Heart left ventricle (tissue), 13 donors: Measurements from ENCODE around the gene PCIF1.

Source experiments
- POLR2A ChIP-seq, 2 donors: fragments of 450-650 bp; IDR thresholded peaks; one replicate each; pipeline ENCODE4 v1.6.1; 2017; ENCODE audit warnings: antibody characterized with exemption in 2 of 2, mild to moderate bottlenecking in 2 of 2, moderate library complexity in 2 of 2
- TF ChIP-seq, protein P1 (sequence below), 12 donors: fragments of 200-600 bp; sonication (generic) in 4 of 12; IDR thresholded peaks; one replicate each; pipeline versions ENCODE4 v1.5.0 to v1.8.0; 2018 to 2022; ENCODE audit warnings: antibody characterized with exemption in 12 of 12, mild to moderate bottlenecking in 5 of 12
- donor health status: ischemic (EF 13 %, LVEDD 7.1; RV severe dilation, severe dysfunction).
- donor health status: DM: no; HTN: yes; CAD: no.
- donor health status: DM: no; HTN: no; CAD: no.
- donor health status: ischemic (EF 25% LVEDD 6.9; RV normal size, moderate dysfunction).
- donor health status: ischemic (EF 25% LVEDD 5.7; RV mildly dilated, moderate dysfunction).
- donor health status: ischemic (EF 35%, LVEDD 5.7; RV mildly dilated, moderate dysfunction).
- donor health status: nonischemic (EF 11% LVEDD 7.7; RV severe dilation, severe dysfunction).
- donor health status: DM: yes; HTN: yes; CAD: no.
- donor health status: PGD.
- donor health status: ischemic (EF 29% LVEDD 5.4; RV normal size, mild dysfunction).
- donor health status: nonischemic (EF 23%, LVEDD 6.1; RV moderate dilation, normal function).

DNA sequence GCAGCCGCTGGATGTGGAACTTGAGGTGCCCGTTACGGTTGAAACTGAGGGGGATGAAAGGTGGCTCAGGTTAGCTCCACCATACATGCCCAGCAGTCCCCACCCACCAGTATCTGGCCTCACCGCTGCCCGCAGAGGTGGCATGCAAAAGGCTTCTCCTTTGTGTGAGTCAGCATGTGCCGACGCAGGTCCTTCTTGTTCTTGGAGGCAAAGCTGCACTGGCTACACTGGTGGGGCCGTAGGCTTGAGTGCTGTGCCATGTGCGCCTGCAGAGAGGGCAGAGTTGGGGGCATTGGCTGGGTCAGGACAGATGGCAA is 15.8 kb downstream of the PCIF1 start:
- no peak for TF ChIP-seq POLR2A (IDR thresholded peaks at IDR 0.05)
- TF ChIP-seq, protein P1, sequence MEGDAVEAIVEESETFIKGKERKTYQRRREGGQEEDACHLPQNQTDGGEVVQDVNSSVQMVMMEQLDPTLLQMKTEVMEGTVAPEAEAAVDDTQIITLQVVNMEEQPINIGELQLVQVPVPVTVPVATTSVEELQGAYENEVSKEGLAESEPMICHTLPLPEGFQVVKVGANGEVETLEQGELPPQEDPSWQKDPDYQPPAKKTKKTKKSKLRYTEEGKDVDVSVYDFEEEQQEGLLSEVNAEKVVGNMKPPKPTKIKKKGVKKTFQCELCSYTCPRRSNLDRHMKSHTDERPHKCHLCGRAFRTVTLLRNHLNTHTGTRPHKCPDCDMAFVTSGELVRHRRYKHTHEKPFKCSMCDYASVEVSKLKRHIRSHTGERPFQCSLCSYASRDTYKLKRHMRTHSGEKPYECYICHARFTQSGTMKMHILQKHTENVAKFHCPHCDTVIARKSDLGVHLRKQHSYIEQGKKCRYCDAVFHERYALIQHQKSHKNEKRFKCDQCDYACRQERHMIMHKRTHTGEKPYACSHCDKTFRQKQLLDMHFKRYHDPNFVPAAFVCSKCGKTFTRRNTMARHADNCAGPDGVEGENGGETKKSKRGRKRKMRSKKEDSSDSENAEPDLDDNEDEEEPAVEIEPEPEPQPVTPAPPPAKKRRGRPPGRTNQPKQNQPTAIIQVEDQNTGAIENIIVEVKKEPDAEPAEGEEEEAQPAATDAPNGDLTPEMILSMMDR (IDR thresholded peaks at IDR 0.05): no peak
